ENCODE results near the gene RHOU.

RHOU gene

GRCh38 chr1:228794810-228795209 lies 59.5 kb downstream of the RHOU start:
- intact Hi-C loops (cut with DNase I; ENCODE audit: low total_unique reads): no loop called here
- TF ChIP-seq, protein P1, sequence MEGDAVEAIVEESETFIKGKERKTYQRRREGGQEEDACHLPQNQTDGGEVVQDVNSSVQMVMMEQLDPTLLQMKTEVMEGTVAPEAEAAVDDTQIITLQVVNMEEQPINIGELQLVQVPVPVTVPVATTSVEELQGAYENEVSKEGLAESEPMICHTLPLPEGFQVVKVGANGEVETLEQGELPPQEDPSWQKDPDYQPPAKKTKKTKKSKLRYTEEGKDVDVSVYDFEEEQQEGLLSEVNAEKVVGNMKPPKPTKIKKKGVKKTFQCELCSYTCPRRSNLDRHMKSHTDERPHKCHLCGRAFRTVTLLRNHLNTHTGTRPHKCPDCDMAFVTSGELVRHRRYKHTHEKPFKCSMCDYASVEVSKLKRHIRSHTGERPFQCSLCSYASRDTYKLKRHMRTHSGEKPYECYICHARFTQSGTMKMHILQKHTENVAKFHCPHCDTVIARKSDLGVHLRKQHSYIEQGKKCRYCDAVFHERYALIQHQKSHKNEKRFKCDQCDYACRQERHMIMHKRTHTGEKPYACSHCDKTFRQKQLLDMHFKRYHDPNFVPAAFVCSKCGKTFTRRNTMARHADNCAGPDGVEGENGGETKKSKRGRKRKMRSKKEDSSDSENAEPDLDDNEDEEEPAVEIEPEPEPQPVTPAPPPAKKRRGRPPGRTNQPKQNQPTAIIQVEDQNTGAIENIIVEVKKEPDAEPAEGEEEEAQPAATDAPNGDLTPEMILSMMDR (IDR thresholded peaks at IDR 0.05): no peak

DNA sequence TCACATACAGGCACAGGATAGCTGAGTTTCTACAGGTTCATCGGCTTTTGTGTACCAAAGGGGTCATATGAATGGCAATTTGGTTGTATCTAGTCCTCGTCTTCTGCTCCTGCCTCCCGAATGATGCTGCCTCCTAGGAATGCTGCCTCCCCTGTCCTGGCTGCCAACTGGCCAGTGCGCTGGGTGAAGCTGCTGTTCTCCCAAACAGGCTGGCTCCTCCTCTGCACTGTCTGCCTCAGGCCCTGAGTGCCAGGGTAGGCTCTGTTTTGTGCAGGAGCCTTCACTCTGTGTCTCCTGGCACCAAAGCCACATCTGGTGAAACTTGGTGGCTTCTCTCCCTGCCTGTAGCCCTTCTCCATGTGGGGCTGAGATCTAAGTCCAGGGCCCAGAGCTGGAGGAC lies 60.3 kb downstream of the RHOU start:
- Histone ChIP-seq H3K9me3 (no peaks in the 10 kb centered on the region), H3K4me1 (no peaks in the 10 kb centered on the region), H3K36me3 (no peaks in the 10 kb centered on the region), H3K4me3 (no peak overlapping the region), H3K27me3 (no peaks in the 10 kb centered on the region), H3K27ac (no peak overlapping the region)
- TF ChIP-seq, protein P1 (IDR thresholded peaks at IDR 0.05): no peak
- intact Hi-C loops (cut with DNase I; ENCODE audit: low total_unique reads): no loop called here
- no peak for DNase-seq

More at GRCh38 chr1:228794810-228795209, 59.5 kb downstream of the RHOU start:
- no peaks in the 10 kb centered on the region for H3K27me3 ChIP-seq
- H3K36me3 ChIP-seq: no peaks in the 10 kb centered on the region
- no peaks in the 10 kb centered on the region for H3K9me3 ChIP-seq
- H3K4me3 ChIP-seq: no peak overlapping the region
- no peak for DNase-seq
- H3K4me1 ChIP-seq: no peaks in the 10 kb centered on the region
- H3K27ac ChIP-seq: no peak overlapping the region

Data from tibial artery (tissue), 4 donors.